GM19372 (cell line): ENCODE measurements around the gene OPN1SW.

Experiments
- ATAC-seq: cut with Tn5 transposase; IDR thresholded peaks from one replicate; pipeline ENCODE4 v1.9.1; 2021; ENCODE audit warnings: mild to moderate bottlenecking, low read depth, moderate library complexity; ENCODE audit not compliant: unreplicated experiment

OPN1SW gene

GRCh38 chr7:128737867-128738385 lies 37.7 kb downstream of the OPN1SW start:
- no peak for ATAC-seq

GRCh38 chr7:128737441-128737840 lies 38.2 kb downstream of the OPN1SW start:
- no peak for ATAC-seq

GRCh38 chr7:128735436-128735835 lies 40.2 kb downstream of the OPN1SW start:
- no peak for ATAC-seq

- ATAC-seq = no peak
Measured at GRCh38 chr7:128734890-128735289, 40.7 kb downstream of the OPN1SW start.

GRCh38 chr7:128733278-128733645 lies 42.3 kb downstream of the OPN1SW start:
- no peak for ATAC-seq

GRCh38 chr7:128732521-128733277 lies 42.9 kb downstream of the OPN1SW start:
- ATAC-seq = no peak

GRCh38 chr7:128731184-128731583 lies 44.4 kb downstream of the OPN1SW start:
- ATAC-seq = no peak

GRCh38 chr7:128729494-128729893 lies 46.1 kb downstream of the OPN1SW start:
- ATAC-seq = no peak

- ATAC-seq = no peak
Measured at GRCh38 chr7:128728598-128728997, 47.0 kb downstream of the OPN1SW start.

- ATAC-seq = no peak
Measured at GRCh38 chr7:128727239-128727638, 48.4 kb downstream of the OPN1SW start.

- ATAC-seq = no peak
Measured at GRCh38 chr7:128726737-128727072, 48.9 kb downstream of the OPN1SW start.

- no peak for ATAC-seq
Measured at GRCh38 chr7:128726059-128726736, 49.4 kb downstream of the OPN1SW start.

GRCh38 chr7:128725531-128725930 lies 50.1 kb downstream of the OPN1SW start:
- ATAC-seq = no peak

- ATAC-seq = no peak
Measured at GRCh38 chr7:128724743-128725142, 50.9 kb downstream of the OPN1SW start.
